SU-DHL-6 (cell line): Measurements from ENCODE around the gene SNUPN.

Experiments used
- H2AFZ ChIP-seq: fragments of 200-600 bp; sonication (generic); 2 replicates; pipeline ENCODE4 v1.6.1; 2014; ENCODE audit warnings: low read depth, mild to moderate bottlenecking, moderate library complexity, mixed read lengths, antibody characterized with exemption, low read length; ENCODE audit not compliant: severe bottlenecking
- H3F3A ChIP-seq: fragments of 200-600 bp; shearing (Covaris generic); 2 replicates; pipeline ENCODE4 v1.6.0; 2016; ENCODE audit warnings: antibody characterized with exemption, mild to moderate bottlenecking; ENCODE audit not compliant: insufficient read depth
- H3K27ac ChIP-seq: fragments of 200-600 bp; sonication (generic); 2 replicates; pipeline ENCODE4 v1.5.1; 2016; ENCODE audit warnings: low read depth, mild to moderate bottlenecking, low read length, moderate library complexity, mixed read lengths
- H3K27me3 ChIP-seq: fragments of 200-600 bp; sonication (generic), shearing (Covaris generic); 2 replicates; pipeline ENCODE4 v1.6.0; 2014; ENCODE audit warnings: mild to moderate bottlenecking, low read length
- H3K36me3 ChIP-seq: fragments of 200-600 bp; sonication (generic); 2 replicates; pipeline ENCODE4 v1.6.1; 2014; ENCODE audit warnings: mild to moderate bottlenecking, low read length, mixed read lengths
- H3K4me2 ChIP-seq: fragments of 300-600, 200-600 bp; shearing (Covaris generic), sonication (generic); 2 replicates; pipeline ENCODE4 v1.6.0; 2014; ENCODE audit warnings: low read length, low read depth, mild to moderate bottlenecking; ENCODE audit not compliant: poor library complexity, severe bottlenecking
- H3K4me3 ChIP-seq: fragments of 200-600 bp; sonication (generic); 2 replicates; pipeline ENCODE4 v1.5.1; 2014; ENCODE audit warnings: antibody characterized with exemption, low read length, mild to moderate bottlenecking, mixed read lengths; ENCODE audit not compliant: insufficient read depth, poor library complexity, severe bottlenecking
- H3K79me2 ChIP-seq: fragments of 200-600 bp; sonication (generic); 2 replicates; pipeline ENCODE4 v1.6.1; 2014; ENCODE audit warnings: mild to moderate bottlenecking, low read length, moderate library complexity; ENCODE audit not compliant: insufficient read depth
- H3K9ac ChIP-seq: fragments of 200-600 bp; sonication (generic); 2 replicates; pipeline ENCODE4 v1.7.0; 2014; ENCODE audit warnings: mild to moderate bottlenecking, low read length
- H3K9me2 ChIP-seq: fragments of 200-600 bp; sonication (generic); replicated peaks from 2 replicates; pipeline ENCODE4 v1.6.1; 2014; ENCODE audit warnings: low read length; ENCODE audit not compliant: insufficient read depth
- H3K9me3 ChIP-seq: fragments of 200-600 bp; sonication (generic); 2 replicates; pipeline ENCODE4 v1.6.1; 2014; ENCODE audit warnings: low read length, mixed read lengths; ENCODE audit not compliant: insufficient read depth
- H4K20me1 ChIP-seq: fragments of 200-600 bp; sonication (generic); 2 replicates; pipeline ENCODE4 v1.6.1; 2014; ENCODE audit warnings: low read depth, mild to moderate bottlenecking, antibody characterized with exemption, low read length, moderate library complexity, mixed read lengths
- EZH2phosphoT487 ChIP-seq: fragments of 200-600 bp; sonication (generic), shearing (Covaris generic); conservative IDR thresholded peaks from 2 replicates; pipeline ENCODE4 v1.6.1; 2018; ENCODE audit warnings: mild to moderate bottlenecking, antibody characterized with exemption, low read length, moderate library complexity, mixed read lengths
- TF ChIP-seq, protein P1 (sequence below): fragments of 200-600 bp; sonication (generic); IDR thresholded peaks from one replicate; pipeline ENCODE4 v1.5.1; 2017; ENCODE audit warnings: antibody characterized with exemption, mild to moderate bottlenecking, low read length, moderate library complexity; ENCODE audit not compliant: insufficient read depth, poor library complexity, severe bottlenecking

Gene SNUPN

DNA sequence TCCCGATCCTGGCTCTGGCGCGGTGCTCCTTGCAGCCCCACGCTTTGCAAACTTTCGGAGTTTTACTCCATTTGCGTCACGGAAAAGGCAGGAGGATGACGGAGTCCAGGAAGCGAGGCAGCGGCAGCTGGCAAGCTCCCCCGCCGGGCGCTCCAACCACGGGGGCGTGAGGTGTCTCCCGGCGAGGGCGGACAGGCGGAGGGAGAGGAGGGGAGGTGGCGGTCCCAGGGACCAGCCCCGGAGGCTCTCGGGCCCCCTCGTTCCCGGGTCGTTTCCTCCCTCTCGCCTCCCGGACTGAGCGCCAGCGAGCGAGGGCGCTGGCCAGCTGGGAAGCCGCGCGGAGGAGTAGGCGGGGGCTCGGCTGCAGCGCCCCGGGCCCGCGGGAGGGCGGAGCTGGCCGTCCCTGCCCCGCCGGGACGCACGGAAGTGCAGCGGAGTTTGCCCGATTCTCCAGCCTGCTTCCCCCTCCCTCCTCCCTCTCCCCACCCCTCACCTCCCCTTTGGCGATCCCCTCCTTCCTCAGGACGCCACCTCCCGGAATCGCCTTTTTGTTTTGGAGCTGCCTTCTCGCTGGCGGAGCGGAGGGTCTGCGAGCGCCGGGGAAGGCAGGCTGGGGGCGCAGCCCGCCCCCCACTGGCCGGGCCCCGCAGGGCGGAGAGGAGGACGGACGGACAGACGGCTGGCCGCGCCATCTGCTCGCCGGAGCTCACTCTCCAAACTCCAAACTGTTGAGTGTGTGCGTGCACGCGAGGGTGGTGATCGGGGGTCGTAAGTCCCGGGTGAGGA, 22.0 kb upstream of the SNUPN start, which contains the start of gene SNX33:
TSS of gene SNX33 (plus strand) at position 543 of the 786 bp plus-strand sequence. CDS start 1,191 bp downstream, outside the sequence.
- no peaks in the 10 kb centered on the region for H4K20me1 ChIP-seq
- no peaks in the 10 kb centered on the region for H3K36me3 ChIP-seq
- no peaks in the 10 kb centered on the region for H3K9me3 ChIP-seq
- no peaks in the 10 kb centered on the region; the same call in 1 of the 2 replicates for H3K27me3 ChIP-seq
- H3K27ac ChIP-seq: no peak within 1 kb of the TSS
- H3K9ac ChIP-seq: peak within 1 kb of the TSS; percentile 54
- TF ChIP-seq, protein P1, sequence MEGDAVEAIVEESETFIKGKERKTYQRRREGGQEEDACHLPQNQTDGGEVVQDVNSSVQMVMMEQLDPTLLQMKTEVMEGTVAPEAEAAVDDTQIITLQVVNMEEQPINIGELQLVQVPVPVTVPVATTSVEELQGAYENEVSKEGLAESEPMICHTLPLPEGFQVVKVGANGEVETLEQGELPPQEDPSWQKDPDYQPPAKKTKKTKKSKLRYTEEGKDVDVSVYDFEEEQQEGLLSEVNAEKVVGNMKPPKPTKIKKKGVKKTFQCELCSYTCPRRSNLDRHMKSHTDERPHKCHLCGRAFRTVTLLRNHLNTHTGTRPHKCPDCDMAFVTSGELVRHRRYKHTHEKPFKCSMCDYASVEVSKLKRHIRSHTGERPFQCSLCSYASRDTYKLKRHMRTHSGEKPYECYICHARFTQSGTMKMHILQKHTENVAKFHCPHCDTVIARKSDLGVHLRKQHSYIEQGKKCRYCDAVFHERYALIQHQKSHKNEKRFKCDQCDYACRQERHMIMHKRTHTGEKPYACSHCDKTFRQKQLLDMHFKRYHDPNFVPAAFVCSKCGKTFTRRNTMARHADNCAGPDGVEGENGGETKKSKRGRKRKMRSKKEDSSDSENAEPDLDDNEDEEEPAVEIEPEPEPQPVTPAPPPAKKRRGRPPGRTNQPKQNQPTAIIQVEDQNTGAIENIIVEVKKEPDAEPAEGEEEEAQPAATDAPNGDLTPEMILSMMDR: peak; percentile 47
- TF ChIP-seq EZH2phosphoT487: no peak
- peak within 1 kb of the TSS; percentile 74 for H3K4me2 ChIP-seq
- peak within 1 kb of the TSS; percentile 90 for H2AFZ ChIP-seq
- no peaks in the 10 kb centered on the region for H3K79me2 ChIP-seq
- no peaks in the 10 kb centered on the region for H3K9me2 ChIP-seq
- H3K4me3 ChIP-seq: peak within 1 kb of the TSS; percentile 62
- H3F3A ChIP-seq: 0 out of 2 replicates have a peak, but pooled peaks cover 5% of the 10 kb centered on the region

GRCh38 chr15:75646944-75647364, 21.4 kb upstream of the SNUPN start:
- H3K27ac ChIP-seq: no peak overlapping the region
- H4K20me1 ChIP-seq: no peaks in the 10 kb centered on the region
- TF ChIP-seq, protein P1: no peak
- no peak for TF ChIP-seq EZH2phosphoT487
- no peaks in the 10 kb centered on the region for H3K36me3 ChIP-seq
- peak overlapping the region; percentile 90 for H2AFZ ChIP-seq
- H3K27me3 ChIP-seq: no peaks in the 10 kb centered on the region; the same call in 1 of the 2 replicates
- peak overlapping the region; percentile 62 for H3K4me3 ChIP-seq
- peak overlapping the region; percentile 74 for H3K4me2 ChIP-seq
- peak overlapping the region; percentile 54 for H3K9ac ChIP-seq
- no peaks in the 10 kb centered on the region for H3K79me2 ChIP-seq
- H3K9me3 ChIP-seq: no peaks in the 10 kb centered on the region
- H3F3A ChIP-seq: 0 out of 2 replicates have a peak, but pooled peaks cover 5% of the 10 kb centered on the region
- no peaks in the 10 kb centered on the region for H3K9me2 ChIP-seq

GRCh38 chr15:75646112-75646943, 20.8 kb upstream of the SNUPN start:
- Histone ChIP-seq H3K4me2 (peak overlapping the region; percentile 74), H3K27ac (no peak overlapping the region), H3K9me3 (no peaks in the 10 kb centered on the region), H3K4me3 (no peak overlapping the region), H2AFZ (no peak overlapping the region), H3K9me2 (no peaks in the 10 kb centered on the region), H3K79me2 (no peaks in the 10 kb centered on the region), H3K27me3 (no peaks in the 10 kb centered on the region; the same call in 1 of the 2 replicates), H3F3A (0 out of 2 replicates have a peak, but pooled peaks cover 5% of the 10 kb centered on the region), H3K9ac (no peak overlapping the region), H3K36me3 (no peaks in the 10 kb centered on the region), H4K20me1 (no peaks in the 10 kb centered on the region)
- no peak for TF ChIP-seq EZH2phosphoT487
- TF ChIP-seq, protein P1: no peak
